ENCODE data around the gene CCDC83.

DNA sequence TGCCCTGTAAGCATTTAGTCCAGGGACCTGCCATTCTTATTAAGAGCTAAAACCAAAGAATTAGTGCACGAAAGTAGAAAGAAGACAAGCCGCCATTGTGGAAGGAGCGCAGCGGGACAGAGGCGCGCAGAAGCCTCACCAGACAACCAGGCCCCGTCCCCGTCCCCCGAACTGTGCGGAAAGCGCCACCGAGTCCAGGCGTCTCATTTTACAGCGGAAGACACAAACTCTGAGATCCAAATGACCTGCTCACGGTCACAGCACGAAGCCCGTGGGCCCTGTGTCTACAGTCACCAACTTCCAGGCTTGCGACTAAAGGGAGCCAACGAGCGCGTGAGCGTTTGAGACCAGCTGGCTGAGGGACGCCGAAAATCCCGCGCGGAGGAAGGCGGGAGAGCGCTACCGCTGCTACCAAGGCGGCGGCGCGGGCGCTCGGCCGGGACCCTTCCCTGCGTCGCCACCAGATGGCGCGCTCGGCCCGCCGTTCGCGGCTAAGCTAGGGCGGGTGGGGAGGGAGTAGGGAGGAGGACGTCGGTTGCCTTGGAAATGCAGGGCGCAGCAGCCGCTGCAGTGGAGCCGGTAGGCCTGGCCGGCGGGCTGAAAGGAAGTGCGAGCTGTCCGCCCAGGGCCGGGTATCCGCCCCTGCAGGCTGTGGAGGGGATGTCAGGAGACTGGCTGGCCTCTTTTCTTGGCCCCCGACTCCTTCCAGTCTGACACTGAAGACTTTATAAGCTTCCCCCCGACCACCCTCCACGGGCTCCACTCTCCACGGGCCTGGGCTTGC lies 434 bp upstream of the CCDC83 start:
- TF ChIP-seq EZH2 (IDR thresholded peaks at IDR 0.05): no peak
- peak; percentile 56; the same call in 1 of the 2 replicates for TF ChIP-seq POLR2AphosphoS5 (IDR thresholded peaks at IDR 0.05; ENCODE audit: borderline replicate concordance, low read depth, low read length)
- TF ChIP-seq FOXP2 (optimal IDR thresholded peaks at IDR 0.05; ENCODE audit: control extremely low read depth, extremely low read length, insufficient read depth): no peak

Data from SK-N-MC (cell line).